HepG2 (cell line): ENCODE measurements around the gene EPG5.

Experiments used
- CC2D1A ChIP-seq: sonication (generic); formaldehyde crosslinking; IDR thresholded peaks from 2 replicates; pipeline ENCODE4 v1.8.1; 2023; ENCODE audit warnings: mild to moderate bottlenecking, missing genetic modification reagents
- EZH2 ChIP-seq: conservative IDR thresholded peaks from 2 replicates; pipeline ENCODE4 v1.6.1; 2012; ENCODE audit warnings: mild to moderate bottlenecking, low read depth, low read length, moderate library complexity
- JUND ChIP-seq: sonication (generic); formaldehyde crosslinking; IDR thresholded peaks from 2 replicates; pipeline ENCODE4 v1.8.0; 2022; ENCODE audit warnings: mild to moderate bottlenecking, missing genetic modification reagents
- MTERF4 ChIP-seq: sonication (generic); formaldehyde crosslinking; IDR thresholded peaks from 2 replicates; pipeline ENCODE4 v1.8.0; 2023; ENCODE audit warnings: mild to moderate bottlenecking, missing genetic modification reagents
- MXI1 ChIP-seq: IDR thresholded peaks from 3 replicates; pipeline ENCODE4 v1.6.1; 2012; ENCODE audit warnings: low read depth, low read length, inconsistent platforms, borderline replicate concordance
- POLR2A ChIP-seq, 2 experiments: IDR thresholded peaks; 2 replicates each; pipeline ENCODE4 v1.6.1; 2011; ENCODE audit warnings: low read depth in 2 of 2, low read length in 2 of 2, mild to moderate bottlenecking in 1 of 2, moderate library complexity in 1 of 2; ENCODE audit not compliant: insufficient read depth in 1 of 2
- SMC3 ChIP-seq: IDR thresholded peaks from 2 replicates; pipeline ENCODE4 v1.6.1; 2011; ENCODE audit warnings: low read length, improper control_type of control experiment
- SRSF4 ChIP-seq: fragments of 200-400 bp; formaldehyde crosslinking; IDR thresholded peaks from one replicate; pipeline ENCODE4 v1.6.1; 2018; ENCODE audit warnings: mild to moderate bottlenecking, low read depth, low read length, moderate library complexity; ENCODE audit not compliant: poor library complexity, severe bottlenecking
- ZBTB40 ChIP-seq, 2 experiments: fragments of 450-650 bp in 1 of 2; sonication (generic) in 1 of 2; formaldehyde crosslinking in 1 of 2; IDR thresholded peaks; 2 replicates each; pipeline versions ENCODE4 v1.6.1 to v1.8.0; 2016 to 2022; ENCODE audit warnings: antibody characterized with exemption in 1 of 2, mild to moderate bottlenecking in 1 of 2, missing genetic modification reagents in 1 of 2
- ZBTB8A ChIP-seq: sonication (generic); formaldehyde crosslinking; IDR thresholded peaks from 2 replicates; pipeline ENCODE4 v1.4.0; 2020; ENCODE audit warnings: mild to moderate bottlenecking, low read depth, missing genetic modification reagents, borderline replicate concordance
- TF ChIP-seq, protein P1 (sequence below): sonication (generic); formaldehyde crosslinking; IDR thresholded peaks from 2 replicates; pipeline ENCODE4 v1.5.0; 2020; ENCODE audit warnings: mild to moderate bottlenecking, missing genetic modification reagents, moderate library complexity

DNA sequence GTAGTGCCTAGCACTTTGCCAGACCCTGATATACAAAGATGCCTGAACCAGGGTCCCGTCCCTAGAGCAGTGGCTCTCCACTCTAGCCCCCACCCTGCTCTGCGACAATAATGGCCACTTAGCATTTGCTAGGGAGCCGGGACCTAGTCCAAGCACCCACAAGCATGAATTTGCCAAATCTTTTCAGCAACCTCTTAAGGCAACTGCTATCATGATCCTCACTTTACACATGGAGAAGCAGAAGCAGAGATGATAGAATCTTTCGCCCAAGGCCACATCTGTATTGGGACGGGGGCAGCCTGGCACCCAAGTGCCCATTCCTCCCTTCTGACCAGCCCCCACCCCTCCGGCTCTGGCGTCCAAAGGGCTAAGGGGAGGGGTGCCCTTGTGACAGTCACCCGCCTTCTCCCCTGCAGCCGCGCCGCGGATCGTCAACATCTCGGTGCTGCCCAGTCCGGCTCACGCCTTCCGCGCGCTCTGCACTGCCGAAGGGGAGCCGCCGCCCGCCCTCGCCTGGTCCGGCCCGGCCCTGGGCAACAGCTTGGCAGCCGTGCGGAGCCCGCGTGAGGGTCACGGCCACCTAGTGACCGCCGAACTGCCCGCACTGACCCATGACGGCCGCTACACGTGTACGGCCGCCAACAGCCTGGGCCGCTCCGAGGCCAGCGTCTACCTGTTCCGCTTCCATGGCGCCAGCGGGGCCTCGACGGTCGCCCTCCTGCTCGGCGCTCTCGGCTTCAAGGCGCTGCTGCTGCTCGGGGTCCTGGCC, 128.6 kb downstream of the EPG5 start:
- TF ChIP-seq, protein P1, sequence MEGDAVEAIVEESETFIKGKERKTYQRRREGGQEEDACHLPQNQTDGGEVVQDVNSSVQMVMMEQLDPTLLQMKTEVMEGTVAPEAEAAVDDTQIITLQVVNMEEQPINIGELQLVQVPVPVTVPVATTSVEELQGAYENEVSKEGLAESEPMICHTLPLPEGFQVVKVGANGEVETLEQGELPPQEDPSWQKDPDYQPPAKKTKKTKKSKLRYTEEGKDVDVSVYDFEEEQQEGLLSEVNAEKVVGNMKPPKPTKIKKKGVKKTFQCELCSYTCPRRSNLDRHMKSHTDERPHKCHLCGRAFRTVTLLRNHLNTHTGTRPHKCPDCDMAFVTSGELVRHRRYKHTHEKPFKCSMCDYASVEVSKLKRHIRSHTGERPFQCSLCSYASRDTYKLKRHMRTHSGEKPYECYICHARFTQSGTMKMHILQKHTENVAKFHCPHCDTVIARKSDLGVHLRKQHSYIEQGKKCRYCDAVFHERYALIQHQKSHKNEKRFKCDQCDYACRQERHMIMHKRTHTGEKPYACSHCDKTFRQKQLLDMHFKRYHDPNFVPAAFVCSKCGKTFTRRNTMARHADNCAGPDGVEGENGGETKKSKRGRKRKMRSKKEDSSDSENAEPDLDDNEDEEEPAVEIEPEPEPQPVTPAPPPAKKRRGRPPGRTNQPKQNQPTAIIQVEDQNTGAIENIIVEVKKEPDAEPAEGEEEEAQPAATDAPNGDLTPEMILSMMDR (CRISPR knock-in tag): no peak
- TF ChIP-seq ZBTB8A (CRISPR knock-in tag) (no peak), SMC3 (no peak), SRSF4 (no peak), ZBTB40 (IDR thresholded peaks at IDR 0.05) (no peak), ZBTB40 (CRISPR knock-in tag; IDR thresholded peaks at IDR 0.05) (no peak), MXI1 (no peak), MTERF4 (no peak), JUND (no peak), POLR2A (IDR thresholded peaks at IDR 0.05; ENCODE audit: insufficient read depth in 1 of 2, low read depth in 2 of 2, low read length in 2 of 2) (no peak), EZH2 (no peak), CC2D1A (CRISPR knock-in tag) (no peak)
